ENCODE results near the gene PIP5K1C.

DNA sequence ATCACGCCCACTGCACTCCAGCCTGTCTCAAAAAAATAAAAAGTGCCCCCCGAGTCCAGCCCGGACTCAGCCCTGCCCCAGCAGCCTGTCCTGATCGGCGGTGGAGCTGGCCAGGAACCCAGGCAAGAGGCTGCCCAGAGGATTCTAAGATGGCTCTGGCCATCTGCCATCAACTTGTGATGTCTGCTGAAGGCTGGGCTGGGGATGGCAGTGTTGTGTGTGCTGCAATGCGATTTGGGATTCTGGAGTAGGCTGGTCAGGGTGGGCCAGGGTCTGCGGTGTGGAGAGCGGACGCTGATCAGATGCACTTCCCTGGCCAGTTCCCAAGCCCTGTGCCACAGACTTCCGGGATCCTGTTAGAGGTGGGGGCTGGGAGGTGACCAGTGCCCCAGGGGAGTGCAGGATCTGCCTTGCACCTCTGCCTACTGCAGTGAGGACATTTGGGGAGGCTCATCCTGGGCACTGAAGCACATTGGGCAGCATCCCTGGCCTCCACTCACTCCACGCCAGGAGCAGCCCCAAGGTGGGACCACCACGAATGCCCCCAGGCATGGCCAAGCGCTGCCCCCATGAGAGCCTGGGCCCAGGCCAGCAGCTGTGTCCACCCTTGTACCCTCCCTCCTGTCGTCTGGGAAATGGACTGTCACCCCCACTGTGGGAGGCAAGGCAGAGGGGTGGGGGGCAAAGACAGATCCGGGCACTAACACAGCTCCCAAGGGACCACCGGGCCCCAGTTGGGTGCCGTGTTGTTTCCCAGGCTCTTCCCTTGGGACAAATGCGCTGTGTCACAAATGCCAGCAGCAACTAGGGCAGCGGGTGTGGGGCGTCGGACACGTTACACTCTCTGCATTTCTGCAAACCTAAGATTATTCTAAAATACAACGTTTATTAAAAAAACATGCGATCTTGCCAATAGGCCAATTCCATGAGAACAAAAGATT lies 90.2 kb downstream of the PIP5K1C start:
- TF ChIP-seq, protein P1, sequence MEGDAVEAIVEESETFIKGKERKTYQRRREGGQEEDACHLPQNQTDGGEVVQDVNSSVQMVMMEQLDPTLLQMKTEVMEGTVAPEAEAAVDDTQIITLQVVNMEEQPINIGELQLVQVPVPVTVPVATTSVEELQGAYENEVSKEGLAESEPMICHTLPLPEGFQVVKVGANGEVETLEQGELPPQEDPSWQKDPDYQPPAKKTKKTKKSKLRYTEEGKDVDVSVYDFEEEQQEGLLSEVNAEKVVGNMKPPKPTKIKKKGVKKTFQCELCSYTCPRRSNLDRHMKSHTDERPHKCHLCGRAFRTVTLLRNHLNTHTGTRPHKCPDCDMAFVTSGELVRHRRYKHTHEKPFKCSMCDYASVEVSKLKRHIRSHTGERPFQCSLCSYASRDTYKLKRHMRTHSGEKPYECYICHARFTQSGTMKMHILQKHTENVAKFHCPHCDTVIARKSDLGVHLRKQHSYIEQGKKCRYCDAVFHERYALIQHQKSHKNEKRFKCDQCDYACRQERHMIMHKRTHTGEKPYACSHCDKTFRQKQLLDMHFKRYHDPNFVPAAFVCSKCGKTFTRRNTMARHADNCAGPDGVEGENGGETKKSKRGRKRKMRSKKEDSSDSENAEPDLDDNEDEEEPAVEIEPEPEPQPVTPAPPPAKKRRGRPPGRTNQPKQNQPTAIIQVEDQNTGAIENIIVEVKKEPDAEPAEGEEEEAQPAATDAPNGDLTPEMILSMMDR (IDR thresholded peaks at IDR 0.05): no peak
- TF ChIP-seq EZH2 (IDR thresholded peaks at IDR 0.05; ENCODE audit: borderline replicate concordance, insufficient read depth, low read depth, low read length, poor library complexity, severe bottlenecking): no peak

All from B cell (primary cell).